Esophagus squamous epithelium (tissue), 4 donors: ENCODE data around the gene SMARCA2.

Experiments used
- POLR2A ChIP-seq, 4 donors: fragments of 450-650 bp; IDR thresholded peaks; one replicate each; pipeline ENCODE4 v1.6.1; 2017; ENCODE audit warnings: antibody characterized with exemption in 4 of 4, mild to moderate bottlenecking in 4 of 4, moderate library complexity in 3 of 4
- TF ChIP-seq, protein P1 (sequence below), 6 experiments: fragments of 450-650 bp in 4 of 6; fragments of 200-600 bp in 2 of 6; sonication (generic) in 2 of 6; IDR thresholded peaks; one replicate each; pipeline ENCODE4 v1.5.1; 2016 to 2019; ENCODE audit warnings: antibody characterized with exemption in 6 of 6, mild to moderate bottlenecking in 4 of 6, moderate library complexity in 4 of 6

DNA sequence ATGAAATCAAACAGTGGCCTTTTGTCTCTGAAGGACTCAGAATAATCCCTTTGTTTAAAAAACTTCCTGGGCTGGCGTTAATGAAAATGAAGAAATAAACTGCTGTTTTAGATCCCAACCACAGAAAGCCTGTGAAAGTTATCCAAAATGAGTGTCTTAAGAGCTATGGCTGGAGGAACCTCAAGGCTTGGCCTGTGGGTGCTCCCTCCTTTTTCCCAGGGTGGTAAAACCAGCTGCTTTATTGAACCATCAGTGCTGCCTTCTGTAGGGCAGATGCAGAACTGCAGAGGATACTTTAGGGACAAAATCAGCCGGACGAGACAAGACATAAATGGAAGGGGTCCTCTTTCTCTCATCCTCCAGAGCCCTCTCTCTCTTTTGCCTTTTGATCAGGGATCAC, 100.9 kb downstream of the SMARCA2 start:
- no peak for TF ChIP-seq POLR2A (IDR thresholded peaks at IDR 0.05)
- TF ChIP-seq, protein P1, sequence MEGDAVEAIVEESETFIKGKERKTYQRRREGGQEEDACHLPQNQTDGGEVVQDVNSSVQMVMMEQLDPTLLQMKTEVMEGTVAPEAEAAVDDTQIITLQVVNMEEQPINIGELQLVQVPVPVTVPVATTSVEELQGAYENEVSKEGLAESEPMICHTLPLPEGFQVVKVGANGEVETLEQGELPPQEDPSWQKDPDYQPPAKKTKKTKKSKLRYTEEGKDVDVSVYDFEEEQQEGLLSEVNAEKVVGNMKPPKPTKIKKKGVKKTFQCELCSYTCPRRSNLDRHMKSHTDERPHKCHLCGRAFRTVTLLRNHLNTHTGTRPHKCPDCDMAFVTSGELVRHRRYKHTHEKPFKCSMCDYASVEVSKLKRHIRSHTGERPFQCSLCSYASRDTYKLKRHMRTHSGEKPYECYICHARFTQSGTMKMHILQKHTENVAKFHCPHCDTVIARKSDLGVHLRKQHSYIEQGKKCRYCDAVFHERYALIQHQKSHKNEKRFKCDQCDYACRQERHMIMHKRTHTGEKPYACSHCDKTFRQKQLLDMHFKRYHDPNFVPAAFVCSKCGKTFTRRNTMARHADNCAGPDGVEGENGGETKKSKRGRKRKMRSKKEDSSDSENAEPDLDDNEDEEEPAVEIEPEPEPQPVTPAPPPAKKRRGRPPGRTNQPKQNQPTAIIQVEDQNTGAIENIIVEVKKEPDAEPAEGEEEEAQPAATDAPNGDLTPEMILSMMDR (IDR thresholded peaks at IDR 0.05): peak in 5 of 6 experiments; percentile 17 to 43 (median 36)
